Measurements from ENCODE around the gene AGO1. TPM values are rescaled to one million over a fixed set of nuclear protein-coding genes. Genes with fewer than 3 reads are reported as not detected.

Gene AGO1
- total RNA-seq, 2 donors from 2014 or later, result 23.3 to 25.3 TPM

Other genes starting within 250 kb of the AGO1 start
- gene PSMB2, start 241.7 kb upstream of the AGO1 start, total RNA-seq, result 10 to 100 TPM; 27.4 to 30.5 TPM
- 1 to 10 TPM; 5.7 to 9.9 TPM for gene C1orf216, start 164.3 kb upstream of the AGO1 start, total RNA-seq
- gene CLSPN, start 113.2 kb upstream of the AGO1 start, total RNA-seq, result 1 to 10 TPM in 1 of 2 donors, under 1 TPM in 1; 0.90 to 1.5 TPM
- 10 to 100 TPM; 20.7 to 23.3 TPM for gene AGO4, start 75.2 kb upstream of the AGO1 start, total RNA-seq
- 10 to 100 TPM; 30.4 to 33.0 TPM for gene AGO3, start 47.9 kb downstream of the AGO1 start, total RNA-seq
- under 1 TPM; 0.29 to 0.30 TPM for gene TEKT2, start 200.9 kb downstream of the AGO1 start, total RNA-seq
- gene ADPRS, start 205.7 kb downstream of the AGO1 start, total RNA-seq, result 10 to 100 TPM; 17.0 to 21.2 TPM
- under 1 TPM in 1 of 2 donors, not detected in 1; 0.25 TPM for gene COL8A2, start 242.0 kb downstream of the AGO1 start, total RNA-seq